ENCODE measurements around the gene FN3KRP. TPM values are rescaled to one million over a fixed set of nuclear protein-coding genes. Genes with fewer than 3 reads are reported as not detected.

The FN3KRP gene
- polyA plus RNA-seq, 1 of the 3 experiments (the other 2 are of a cell fraction), result 68.2 TPM

GRCh38 chr17:82702231-82702927 is 14.1 kb upstream of the FN3KRP start:
- Histone ChIP-seq H3K9me3 (no peaks in the 10 kb centered on the region), H3F3A (replicated peaks; ENCODE audit: insufficient read depth) (peaks cover 2% of the 10 kb centered on the region), H3K4me1 (ENCODE audit: control insufficient read depth in 1 of 2, insufficient read depth in 2 of 2, low read depth in 1 of 2, low read length in 1 of 2) (peaks cover 0 to 8% of the 10 kb centered on the region in 2 experiments; a peak in 1 of 4 replicates), H3K9ac (no peak overlapping the region), H2AFZ (ENCODE audit: low read depth) (no peak overlapping the region), H3K4me2 (no peak overlapping the region), H3K36me3 (replicated peaks in 1 of 2; ENCODE audit: control insufficient read depth in 1 of 2, insufficient read depth in 2 of 2, low read length in 1 of 2) (no peaks in the 10 kb centered on the region), H3K27ac (ENCODE audit: low read depth in 2 of 2, low read length in 1 of 2) (no peak overlapping the region), H3K4me3 (ENCODE audit: low read depth in 2 of 2, low read length in 1 of 2) (no peak overlapping the region), H3K79me2 (ENCODE audit: insufficient read depth) (no peaks in the 10 kb centered on the region), H3K27me3 (ENCODE audit: insufficient read depth) (no peaks in the 10 kb centered on the region), H4K20me1 (ENCODE audit: insufficient read depth) (no peaks in the 10 kb centered on the region), H3K9me2 (no peaks in the 10 kb centered on the region)
- WGBS (ENCODE audit: low lambda C conversion rate), result 70% methylated on average over 19 of the region's 20 CpGs
- ChIA-PET POLR2A (no interaction called here), CTCF (interaction anchor here (1.3 kb wide), 1 partner anchor 9 kb away, joined by 5 read pairs; no protein-coding TSS in a partner anchor)
- no peak for DNase-seq
- TF ChIP-seq USF1 (IDR thresholded peaks at IDR 0.05; ENCODE audit: borderline replicate concordance, low read depth), result no peak
- TF ChIP-seq SMC3 (IDR thresholded peaks at IDR 0.05; ENCODE audit: low read depth, low read length), result no peak
- no peak for TF ChIP-seq GATA2 (CRISPR knock-in tag; IDR thresholded peaks at IDR 0.05)
- no peak for TF ChIP-seq TCF12 (IDR thresholded peaks at IDR 0.05)
- TF ChIP-seq JUND (IDR thresholded peaks at IDR 0.05), result no peak
- no peak for TF ChIP-seq PBX3 (IDR thresholded peaks at IDR 0.05)
- no peak for TF ChIP-seq POLR2AphosphoS5 (IDR thresholded peaks at IDR 0.05; ENCODE audit: low read depth, low read length)
- no peak for TF ChIP-seq IRF3 (IDR thresholded peaks at IDR 0.05; ENCODE audit: low read depth, low read length)
- TF ChIP-seq SIN3A (IDR thresholded peaks at IDR 0.05; ENCODE audit: borderline replicate concordance, low read depth, low read length), result no peak
- TF ChIP-seq NRF1 (IDR thresholded peaks at IDR 0.05; ENCODE audit: low read depth, low read length), result no peak
- no peak for TF ChIP-seq EZH2phosphoT487 (IDR thresholded peaks at IDR 0.05; ENCODE audit: borderline replicate concordance, low read depth)
- TF ChIP-seq YY1 (IDR thresholded peaks at IDR 0.05; ENCODE audit: low read depth), result no peak
- TF ChIP-seq CTCF (IDR thresholded peaks at IDR 0.05), result no peak
- TF ChIP-seq RXRA (IDR thresholded peaks at IDR 0.05; ENCODE audit: borderline replicate concordance, low read depth), result no peak
- TF ChIP-seq ELF1 (IDR thresholded peaks at IDR 0.05), result no peak
- TF ChIP-seq FOSL2 (IDR thresholded peaks at IDR 0.05; ENCODE audit: borderline replicate concordance, low read depth), result no peak
- TF ChIP-seq RCOR1 (IDR thresholded peaks at IDR 0.05; ENCODE audit: low read length), result no peak
- TF ChIP-seq REST (IDR thresholded peaks at IDR 0.05; ENCODE audit: low read depth, low read length), result no peak
- no peak for TF ChIP-seq TAF1 (IDR thresholded peaks at IDR 0.05; ENCODE audit: borderline replicate concordance, low read depth, low read length)
- no peak for TF ChIP-seq MXI1 (IDR thresholded peaks at IDR 0.05; ENCODE audit: low read depth, low read length)

Data from SK-N-SH (cell line).